ENCODE measurements around the gene CHST8. TPM values are rescaled to one million over a fixed set of nuclear protein-coding genes. Genes with fewer than 3 reads are reported as not detected.

CHST8 gene
- total RNA-seq, 1 experiment from 2014 or later, result 2.3 TPM

GRCh38 chr19:33804021-33804799, 182.5 kb downstream of the CHST8 start:
- no peak for DNase-seq (ENCODE audit: low spot score)
- POLR2A ChIA-PET (ENCODE audit: low non-redundant PET), result no interaction called here
- no peaks in the 10 kb centered on the region for H3K36me3 ChIP-seq (ENCODE audit: insufficient read depth, low read length, poor library complexity, severe bottlenecking)
- H3K9me3 ChIP-seq (ENCODE audit: low read depth, low read length, poor library complexity, severe bottlenecking), result no peaks in the 10 kb centered on the region
- no peak overlapping the region for H3K4me3 ChIP-seq (ENCODE audit: low read depth, low read length, poor library complexity, severe bottlenecking)
- no peaks in the 10 kb centered on the region for H3K27me3 ChIP-seq (replicated peaks; ENCODE audit: insufficient read depth, low read depth, low read length, poor library complexity)
- no peak overlapping the region for H3K27ac ChIP-seq (ENCODE audit: low read depth, low read length, poor library complexity, severe bottlenecking)
- no peak for TF ChIP-seq EZH2 (IDR thresholded peaks at IDR 0.05; ENCODE audit: borderline replicate concordance, low read depth, low read length, poor library complexity, severe bottlenecking)
- TF ChIP-seq, protein P1, sequence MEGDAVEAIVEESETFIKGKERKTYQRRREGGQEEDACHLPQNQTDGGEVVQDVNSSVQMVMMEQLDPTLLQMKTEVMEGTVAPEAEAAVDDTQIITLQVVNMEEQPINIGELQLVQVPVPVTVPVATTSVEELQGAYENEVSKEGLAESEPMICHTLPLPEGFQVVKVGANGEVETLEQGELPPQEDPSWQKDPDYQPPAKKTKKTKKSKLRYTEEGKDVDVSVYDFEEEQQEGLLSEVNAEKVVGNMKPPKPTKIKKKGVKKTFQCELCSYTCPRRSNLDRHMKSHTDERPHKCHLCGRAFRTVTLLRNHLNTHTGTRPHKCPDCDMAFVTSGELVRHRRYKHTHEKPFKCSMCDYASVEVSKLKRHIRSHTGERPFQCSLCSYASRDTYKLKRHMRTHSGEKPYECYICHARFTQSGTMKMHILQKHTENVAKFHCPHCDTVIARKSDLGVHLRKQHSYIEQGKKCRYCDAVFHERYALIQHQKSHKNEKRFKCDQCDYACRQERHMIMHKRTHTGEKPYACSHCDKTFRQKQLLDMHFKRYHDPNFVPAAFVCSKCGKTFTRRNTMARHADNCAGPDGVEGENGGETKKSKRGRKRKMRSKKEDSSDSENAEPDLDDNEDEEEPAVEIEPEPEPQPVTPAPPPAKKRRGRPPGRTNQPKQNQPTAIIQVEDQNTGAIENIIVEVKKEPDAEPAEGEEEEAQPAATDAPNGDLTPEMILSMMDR (conservative IDR thresholded peaks at IDR 0.05; ENCODE audit: low read depth, low read length), result no peak
- intact Hi-C loops (cut with micrococcal nuclease; ENCODE audit: unreplicated experiment), result no loop called here
- BruUV-seq (replicated peaks), result no TSS peak
- no peaks in the 10 kb centered on the region for H3K4me1 ChIP-seq (ENCODE audit: insufficient read depth, low read length, poor library complexity, severe bottlenecking)
- CTCF ChIA-PET, result interaction anchor here (0.6 kb wide), 1 partner anchor 78 kb away, joined by 4 read pairs; no protein-coding TSS in a partner anchor

GRCh38 chr19:33805313-33805712, 183.6 kb downstream of the CHST8 start:
- DNase-seq (ENCODE audit: low spot score), result no peak
- POLR2A ChIA-PET (ENCODE audit: low non-redundant PET), result no interaction called here
- Histone ChIP-seq H3K27ac (ENCODE audit: low read depth, low read length, poor library complexity, severe bottlenecking) (no peak overlapping the region), H3K36me3 (ENCODE audit: insufficient read depth, low read length, poor library complexity, severe bottlenecking) (no peaks in the 10 kb centered on the region), H3K4me1 (ENCODE audit: insufficient read depth, low read length, poor library complexity, severe bottlenecking) (no peaks in the 10 kb centered on the region), H3K4me3 (ENCODE audit: low read depth, low read length, poor library complexity, severe bottlenecking) (no peak overlapping the region), H3K9me3 (ENCODE audit: low read depth, low read length, poor library complexity, severe bottlenecking) (no peaks in the 10 kb centered on the region), H3K27me3 (replicated peaks; ENCODE audit: insufficient read depth, low read depth, low read length, poor library complexity) (no peaks in the 10 kb centered on the region)
- no peak for TF ChIP-seq EZH2 (IDR thresholded peaks at IDR 0.05; ENCODE audit: borderline replicate concordance, low read depth, low read length, poor library complexity, severe bottlenecking)
- TF ChIP-seq, protein P1 (conservative IDR thresholded peaks at IDR 0.05; ENCODE audit: low read depth, low read length), result no peak
- BruUV-seq (replicated peaks), result no TSS peak
- intact Hi-C loops (cut with micrococcal nuclease; ENCODE audit: unreplicated experiment), result no loop called here
- CTCF ChIA-PET, result no interaction called here

DNA sequence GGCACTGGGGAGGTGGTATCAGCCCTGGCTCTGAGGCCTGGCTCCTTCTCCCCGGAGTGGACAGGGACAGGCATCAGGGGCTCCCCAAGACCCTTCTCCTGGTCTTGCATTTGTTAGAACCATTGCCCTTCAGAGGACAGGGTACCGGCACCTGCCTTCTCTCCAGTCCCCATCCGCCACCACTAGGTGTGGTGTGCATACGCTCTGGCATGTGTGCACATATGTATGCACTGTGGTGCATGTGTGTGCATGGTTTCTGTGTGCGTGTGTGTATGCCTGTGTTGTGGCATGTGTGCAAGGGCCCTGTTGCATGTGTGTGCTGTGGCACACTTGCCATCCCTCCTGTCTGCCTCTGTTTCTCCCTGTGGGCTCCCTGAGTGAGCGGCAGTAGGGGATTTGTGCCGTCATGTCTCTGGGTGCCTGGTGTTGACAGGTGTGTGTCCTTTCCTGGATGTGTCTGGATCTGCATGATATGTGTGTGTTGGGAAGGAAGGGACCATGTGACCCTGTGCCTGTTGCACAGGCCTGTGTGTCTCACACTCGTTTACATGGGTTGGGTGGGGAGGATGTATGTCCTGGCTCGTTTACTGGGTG, 184.2 kb downstream of the CHST8 start:
- no TSS peak for BruUV-seq (replicated peaks)
- POLR2A ChIA-PET (ENCODE audit: low non-redundant PET), result no interaction called here

More for the DNA sequence above, 184.2 kb downstream of the CHST8 start:
- TF ChIP-seq EZH2 (IDR thresholded peaks at IDR 0.05; ENCODE audit: borderline replicate concordance, low read depth, low read length, poor library complexity, severe bottlenecking), result no peak
- TF ChIP-seq, protein P1 (conservative IDR thresholded peaks at IDR 0.05; ENCODE audit: low read depth, low read length), result no peak
- Histone ChIP-seq H3K4me3 (ENCODE audit: low read depth, low read length, poor library complexity, severe bottlenecking) (no peak overlapping the region), H3K9me3 (ENCODE audit: low read depth, low read length, poor library complexity, severe bottlenecking) (no peaks in the 10 kb centered on the region), H3K4me1 (ENCODE audit: insufficient read depth, low read length, poor library complexity, severe bottlenecking) (no peaks in the 10 kb centered on the region), H3K36me3 (ENCODE audit: insufficient read depth, low read length, poor library complexity, severe bottlenecking) (no peaks in the 10 kb centered on the region), H3K27ac (ENCODE audit: low read depth, low read length, poor library complexity, severe bottlenecking) (no peak overlapping the region), H3K27me3 (replicated peaks; ENCODE audit: insufficient read depth, low read depth, low read length, poor library complexity) (no peaks in the 10 kb centered on the region)
- no peak for DNase-seq (ENCODE audit: low spot score)
- intact Hi-C loops (cut with micrococcal nuclease; ENCODE audit: unreplicated experiment), result no loop called here
- CTCF ChIA-PET, result no interaction called here

Data from A673 (cell line).